SU-DHL-6 (cell line): ENCODE data around the gene GRAP2.

ENCODE experiments used
- H2AFZ ChIP-seq: fragments of 200-600 bp; sonication (generic); 2 replicates; pipeline ENCODE4 v1.6.1; 2014; ENCODE audit warnings: low read depth, mild to moderate bottlenecking, moderate library complexity, mixed read lengths, antibody characterized with exemption, low read length; ENCODE audit not compliant: severe bottlenecking
- H3F3A ChIP-seq: fragments of 200-600 bp; shearing (Covaris generic); 2 replicates; pipeline ENCODE4 v1.6.0; 2016; ENCODE audit warnings: antibody characterized with exemption, mild to moderate bottlenecking; ENCODE audit not compliant: insufficient read depth
- H3K27ac ChIP-seq: fragments of 200-600 bp; sonication (generic); 2 replicates; pipeline ENCODE4 v1.5.1; 2016; ENCODE audit warnings: low read depth, mild to moderate bottlenecking, low read length, moderate library complexity, mixed read lengths
- H3K27me3 ChIP-seq: fragments of 200-600 bp; sonication (generic), shearing (Covaris generic); 2 replicates; pipeline ENCODE4 v1.6.0; 2014; ENCODE audit warnings: mild to moderate bottlenecking, low read length
- H3K36me3 ChIP-seq: fragments of 200-600 bp; sonication (generic); 2 replicates; pipeline ENCODE4 v1.6.1; 2014; ENCODE audit warnings: mild to moderate bottlenecking, low read length, mixed read lengths
- H3K4me2 ChIP-seq: fragments of 300-600, 200-600 bp; shearing (Covaris generic), sonication (generic); 2 replicates; pipeline ENCODE4 v1.6.0; 2014; ENCODE audit warnings: low read length, low read depth, mild to moderate bottlenecking; ENCODE audit not compliant: poor library complexity, severe bottlenecking
- H3K4me3 ChIP-seq: fragments of 200-600 bp; sonication (generic); 2 replicates; pipeline ENCODE4 v1.5.1; 2014; ENCODE audit warnings: antibody characterized with exemption, low read length, mild to moderate bottlenecking, mixed read lengths; ENCODE audit not compliant: insufficient read depth, poor library complexity, severe bottlenecking
- H3K79me2 ChIP-seq: fragments of 200-600 bp; sonication (generic); 2 replicates; pipeline ENCODE4 v1.6.1; 2014; ENCODE audit warnings: mild to moderate bottlenecking, low read length, moderate library complexity; ENCODE audit not compliant: insufficient read depth
- H3K9ac ChIP-seq: fragments of 200-600 bp; sonication (generic); 2 replicates; pipeline ENCODE4 v1.7.0; 2014; ENCODE audit warnings: mild to moderate bottlenecking, low read length
- H3K9me2 ChIP-seq: fragments of 200-600 bp; sonication (generic); replicated peaks from 2 replicates; pipeline ENCODE4 v1.6.1; 2014; ENCODE audit warnings: low read length; ENCODE audit not compliant: insufficient read depth
- H3K9me3 ChIP-seq: fragments of 200-600 bp; sonication (generic); 2 replicates; pipeline ENCODE4 v1.6.1; 2014; ENCODE audit warnings: low read length, mixed read lengths; ENCODE audit not compliant: insufficient read depth
- H4K20me1 ChIP-seq: fragments of 200-600 bp; sonication (generic); 2 replicates; pipeline ENCODE4 v1.6.1; 2014; ENCODE audit warnings: low read depth, mild to moderate bottlenecking, antibody characterized with exemption, low read length, moderate library complexity, mixed read lengths
- EZH2phosphoT487 ChIP-seq: fragments of 200-600 bp; sonication (generic), shearing (Covaris generic); conservative IDR thresholded peaks from 2 replicates; pipeline ENCODE4 v1.6.1; 2018; ENCODE audit warnings: mild to moderate bottlenecking, antibody characterized with exemption, low read length, moderate library complexity, mixed read lengths
- TF ChIP-seq, protein P1 (sequence below): fragments of 200-600 bp; sonication (generic); IDR thresholded peaks from one replicate; pipeline ENCODE4 v1.5.1; 2017; ENCODE audit warnings: antibody characterized with exemption, mild to moderate bottlenecking, low read length, moderate library complexity; ENCODE audit not compliant: insufficient read depth, poor library complexity, severe bottlenecking

GRAP2 gene

DNA sequence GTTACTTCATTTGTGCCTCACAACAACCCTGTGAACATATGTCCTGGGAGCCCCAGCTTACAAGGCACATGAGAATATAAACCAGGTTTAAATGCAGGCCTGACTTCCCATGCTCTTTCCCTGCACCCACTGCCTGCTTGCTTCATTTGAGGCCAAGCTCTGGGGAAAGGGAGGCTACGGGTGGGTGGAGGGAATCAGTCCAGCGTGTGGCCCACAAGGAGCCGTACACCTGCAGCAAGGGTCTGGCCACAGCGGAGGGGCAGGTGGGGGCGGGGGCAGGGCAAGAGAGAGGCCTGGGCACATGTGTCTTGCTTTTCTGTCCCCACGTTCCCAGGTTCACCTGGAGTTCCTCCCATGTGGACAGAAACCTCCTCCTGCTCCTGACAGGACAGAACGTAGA, 120.1 kb downstream of the GRAP2 start:
- Histone ChIP-seq H3K9me2 (no peaks in the 10 kb centered on the region), H3K9me3 (no peaks in the 10 kb centered on the region), H3K27ac (no peak overlapping the region), H4K20me1 (no peaks in the 10 kb centered on the region), H3K27me3 (no peaks in the 10 kb centered on the region), H3K36me3 (no peaks in the 10 kb centered on the region), H3K79me2 (no peaks in the 10 kb centered on the region), H3K9ac (no peak overlapping the region), H3F3A (no peaks in the 10 kb centered on the region), H3K4me3 (no peak overlapping the region), H3K4me2 (no peak overlapping the region), H2AFZ (no peak overlapping the region)
- TF ChIP-seq, protein P1, sequence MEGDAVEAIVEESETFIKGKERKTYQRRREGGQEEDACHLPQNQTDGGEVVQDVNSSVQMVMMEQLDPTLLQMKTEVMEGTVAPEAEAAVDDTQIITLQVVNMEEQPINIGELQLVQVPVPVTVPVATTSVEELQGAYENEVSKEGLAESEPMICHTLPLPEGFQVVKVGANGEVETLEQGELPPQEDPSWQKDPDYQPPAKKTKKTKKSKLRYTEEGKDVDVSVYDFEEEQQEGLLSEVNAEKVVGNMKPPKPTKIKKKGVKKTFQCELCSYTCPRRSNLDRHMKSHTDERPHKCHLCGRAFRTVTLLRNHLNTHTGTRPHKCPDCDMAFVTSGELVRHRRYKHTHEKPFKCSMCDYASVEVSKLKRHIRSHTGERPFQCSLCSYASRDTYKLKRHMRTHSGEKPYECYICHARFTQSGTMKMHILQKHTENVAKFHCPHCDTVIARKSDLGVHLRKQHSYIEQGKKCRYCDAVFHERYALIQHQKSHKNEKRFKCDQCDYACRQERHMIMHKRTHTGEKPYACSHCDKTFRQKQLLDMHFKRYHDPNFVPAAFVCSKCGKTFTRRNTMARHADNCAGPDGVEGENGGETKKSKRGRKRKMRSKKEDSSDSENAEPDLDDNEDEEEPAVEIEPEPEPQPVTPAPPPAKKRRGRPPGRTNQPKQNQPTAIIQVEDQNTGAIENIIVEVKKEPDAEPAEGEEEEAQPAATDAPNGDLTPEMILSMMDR = no peak
- TF ChIP-seq EZH2phosphoT487 = no peak

DNA sequence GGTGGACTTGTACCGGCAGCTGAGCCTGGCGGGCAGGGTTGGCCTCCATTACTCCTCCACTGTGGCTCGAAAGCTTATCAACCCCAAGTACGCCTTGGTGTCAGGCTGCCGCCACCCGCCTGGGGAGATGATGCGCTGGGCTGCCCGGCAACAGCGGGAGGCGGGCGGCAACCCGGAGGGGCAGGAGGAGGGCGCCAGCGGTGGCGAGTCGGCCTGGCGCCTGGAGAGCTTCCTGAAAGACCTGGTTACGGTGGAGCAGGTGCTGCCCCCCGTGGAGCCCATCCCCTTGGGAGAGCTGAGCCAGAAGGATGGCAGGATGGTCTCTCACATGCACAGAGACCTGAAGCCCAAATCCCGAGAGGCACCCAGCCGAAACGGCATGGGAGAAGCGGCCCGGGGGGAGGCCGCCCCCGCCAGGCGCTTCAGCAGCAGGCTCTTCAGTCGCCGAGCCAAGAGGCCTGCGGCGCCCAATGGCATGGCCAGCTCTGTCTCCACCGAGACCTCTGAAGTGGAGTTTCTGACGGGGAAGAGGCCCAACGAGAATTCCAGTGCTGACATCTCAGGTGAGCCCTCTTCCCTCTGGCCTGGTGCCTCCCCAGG, 120.6 kb downstream of the GRAP2 start:
- H3K4me2 ChIP-seq = no peak overlapping the region
- no peaks in the 10 kb centered on the region for H3F3A ChIP-seq
- no peaks in the 10 kb centered on the region for H3K9me3 ChIP-seq
- H3K9me2 ChIP-seq = no peaks in the 10 kb centered on the region
- H3K27ac ChIP-seq = no peak overlapping the region
- no peak overlapping the region for H2AFZ ChIP-seq
- no peaks in the 10 kb centered on the region for H3K36me3 ChIP-seq
- no peaks in the 10 kb centered on the region for H3K79me2 ChIP-seq
- H3K27me3 ChIP-seq = no peaks in the 10 kb centered on the region
- H4K20me1 ChIP-seq = no peaks in the 10 kb centered on the region
- no peak overlapping the region for H3K4me3 ChIP-seq
- no peak overlapping the region for H3K9ac ChIP-seq
- TF ChIP-seq EZH2phosphoT487 = no peak
- TF ChIP-seq, protein P1 = no peak

DNA sequence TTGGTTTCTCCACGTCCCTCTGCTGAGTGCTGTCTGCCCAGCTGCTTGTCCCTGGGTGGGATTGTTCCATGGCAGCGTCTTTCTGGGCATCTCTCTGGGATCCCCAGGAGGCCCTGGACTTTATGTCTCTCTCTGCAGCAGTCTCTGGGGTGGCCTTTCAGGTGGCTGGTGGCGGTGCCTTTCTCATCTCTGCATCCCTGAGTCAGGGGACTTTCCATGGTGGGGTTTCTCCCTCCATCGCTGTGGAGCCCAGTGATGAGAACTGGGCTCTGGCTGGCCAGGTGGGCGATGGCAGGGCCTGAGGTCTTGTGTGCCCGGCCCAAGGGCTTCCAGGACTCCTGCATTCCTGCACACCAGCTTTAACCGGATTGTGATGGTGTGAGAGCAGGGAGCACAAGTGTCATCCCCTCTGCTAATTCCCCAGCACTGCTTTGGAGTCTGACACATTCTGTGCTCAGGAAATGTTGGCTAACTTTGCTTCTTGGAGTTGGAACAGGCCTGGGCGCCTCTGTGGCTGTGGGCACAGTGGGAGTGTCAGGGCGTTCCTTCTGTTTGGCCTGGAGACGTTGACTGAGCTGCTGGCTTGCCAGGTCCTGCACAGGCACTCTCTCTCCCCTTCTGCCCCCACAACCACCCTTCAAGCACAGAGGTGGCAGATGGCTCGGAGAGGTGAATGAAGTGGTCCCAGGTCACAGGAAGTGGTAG, 121.8 kb downstream of the GRAP2 start:
- H3K27me3 ChIP-seq = no peaks in the 10 kb centered on the region
- H3K4me3 ChIP-seq = no peak overlapping the region
- TF ChIP-seq EZH2phosphoT487 = no peak
- TF ChIP-seq, protein P1 = no peak
- no peak overlapping the region for H3K4me2 ChIP-seq
- no peaks in the 10 kb centered on the region for H3F3A ChIP-seq
- H3K9me3 ChIP-seq = no peaks in the 10 kb centered on the region
- no peaks in the 10 kb centered on the region for H3K9me2 ChIP-seq
- H3K79me2 ChIP-seq = no peaks in the 10 kb centered on the region
- H3K9ac ChIP-seq = no peak overlapping the region
- H2AFZ ChIP-seq = no peak overlapping the region
- H3K36me3 ChIP-seq = no peaks in the 10 kb centered on the region
- H4K20me1 ChIP-seq = no peaks in the 10 kb centered on the region
- H3K27ac ChIP-seq = no peak overlapping the region
